HG03469 (cell line): ENCODE measurements around the gene BRINP2.

ENCODE experiments used
- ATAC-seq: cut with Tn5 transposase; IDR thresholded peaks from one replicate; pipeline ENCODE4 v1.9.1; 2021; ENCODE audit warnings: mild to moderate bottlenecking, moderate library complexity, moderate number of reproducible peaks; ENCODE audit not compliant: unreplicated experiment

The BRINP2 gene

DNA sequence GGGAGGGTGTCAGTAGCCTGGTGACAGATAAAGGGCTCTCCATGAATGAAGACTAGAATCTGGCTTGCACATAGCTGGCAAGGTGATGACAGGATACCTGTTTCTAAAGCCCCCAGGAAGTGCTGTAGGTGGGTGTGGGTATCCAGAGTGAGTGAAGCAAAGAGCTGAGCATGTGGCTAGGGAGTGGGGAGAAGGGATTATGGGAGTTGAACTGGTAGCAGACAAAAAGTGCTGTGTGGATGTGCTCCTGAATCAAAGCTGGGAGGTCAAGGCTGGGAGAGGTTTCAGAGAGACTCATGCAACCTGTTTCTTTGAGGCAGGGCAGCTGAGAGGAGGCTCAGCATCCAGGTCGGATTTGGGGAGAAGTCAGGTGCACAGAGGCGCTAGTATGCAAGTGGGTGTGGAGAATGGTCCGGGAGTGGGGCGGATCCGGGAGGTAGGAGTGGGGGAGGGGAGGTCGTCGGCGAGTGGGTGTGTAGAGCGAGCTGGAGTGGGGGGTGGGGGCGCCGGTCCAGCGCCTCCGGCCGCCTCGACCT is 6.8 kb upstream of the BRINP2 start:
- no peak for ATAC-seq

- no peak for ATAC-seq
Observed at GRCh38 chr1:177164380-177165068, 6.2 kb upstream of the BRINP2 start, which contains the start of gene ASTN1. TSS of gene ASTN1 (minus strand) at chr1:177164712. CDS start at chr1:177164676, 36 bp downstream.

DNA sequence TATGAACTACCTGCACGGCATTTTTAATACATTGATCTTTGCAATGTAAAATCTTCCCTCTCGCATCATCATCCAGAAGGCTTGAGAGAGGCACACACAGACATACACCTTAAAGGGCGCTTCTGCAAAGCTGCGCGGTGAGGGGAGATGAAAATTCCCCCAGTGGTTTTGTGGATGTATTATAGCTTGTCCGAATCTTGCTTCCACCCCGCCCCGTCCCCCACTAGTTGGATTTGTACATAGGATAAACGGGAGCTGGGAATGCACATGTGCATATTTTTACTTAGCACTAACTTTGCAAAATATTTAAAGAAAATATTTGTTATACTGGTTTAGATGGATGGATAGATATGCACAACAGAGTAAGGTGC is 5.7 kb upstream of the BRINP2 start:
- no peak for ATAC-seq

GRCh38 chr1:177171536-177172123 is 872 bp downstream of the BRINP2 start:
- ATAC-seq, result no peak

DNA sequence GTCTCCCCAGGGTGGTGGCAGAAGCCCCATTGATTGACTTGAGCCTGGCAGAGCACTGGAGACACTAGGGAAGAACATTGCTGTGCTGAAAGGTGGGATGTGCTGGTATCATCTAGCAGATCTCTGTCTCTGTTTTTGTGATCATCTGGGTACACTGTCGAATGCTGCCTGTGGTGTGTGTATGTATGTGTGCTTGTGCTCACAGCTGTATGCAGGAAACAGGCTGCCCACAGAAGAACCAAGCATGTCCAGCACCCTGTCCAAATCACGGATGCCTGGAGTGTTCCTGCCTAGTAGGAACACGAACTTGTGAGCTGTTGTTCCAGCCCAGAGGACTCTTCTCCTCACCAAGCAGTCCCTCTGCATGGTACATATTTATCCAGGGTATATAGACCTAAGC is 1.5 kb downstream of the BRINP2 start:
- no peak for ATAC-seq

- no peak for ATAC-seq
Observed at GRCh38 chr1:177172866-177173265, 2.1 kb downstream of the BRINP2 start.

- no peak for ATAC-seq
Observed at GRCh38 chr1:177173976-177174375, 3.2 kb downstream of the BRINP2 start.

- ATAC-seq, result no peak
Observed at GRCh38 chr1:177174921-177175634, 4.3 kb downstream of the BRINP2 start.

- no peak for ATAC-seq
Observed at GRCh38 chr1:177181280-177181630, 10.5 kb downstream of the BRINP2 start.

GRCh38 chr1:177181631-177182291 is 11.0 kb downstream of the BRINP2 start:
- ATAC-seq, result peak; percentile 80

- no peak for ATAC-seq
Observed at GRCh38 chr1:177183836-177184235, 13.1 kb downstream of the BRINP2 start.

GRCh38 chr1:177185209-177185608 is 14.5 kb downstream of the BRINP2 start:
- no peak for ATAC-seq

DNA sequence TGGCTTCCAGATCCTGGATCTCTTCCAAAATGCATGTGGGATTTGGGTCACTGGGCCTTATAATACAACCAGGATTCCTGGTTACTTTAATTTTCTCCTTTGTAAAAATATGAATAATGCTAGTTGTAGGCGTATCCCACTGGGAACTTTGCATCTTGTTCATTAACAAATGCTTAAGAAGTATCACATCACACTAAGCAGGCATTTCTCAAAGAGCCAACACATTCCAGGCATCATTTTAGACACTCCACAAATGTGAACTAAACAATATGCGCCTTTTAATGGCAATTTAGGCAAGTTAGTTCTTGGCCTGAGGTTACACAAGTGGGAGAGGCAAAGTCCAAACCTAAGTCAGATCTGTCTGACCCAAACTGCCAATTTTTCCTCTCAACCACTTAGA is 15.9 kb downstream of the BRINP2 start:
- ATAC-seq, result no peak

DNA sequence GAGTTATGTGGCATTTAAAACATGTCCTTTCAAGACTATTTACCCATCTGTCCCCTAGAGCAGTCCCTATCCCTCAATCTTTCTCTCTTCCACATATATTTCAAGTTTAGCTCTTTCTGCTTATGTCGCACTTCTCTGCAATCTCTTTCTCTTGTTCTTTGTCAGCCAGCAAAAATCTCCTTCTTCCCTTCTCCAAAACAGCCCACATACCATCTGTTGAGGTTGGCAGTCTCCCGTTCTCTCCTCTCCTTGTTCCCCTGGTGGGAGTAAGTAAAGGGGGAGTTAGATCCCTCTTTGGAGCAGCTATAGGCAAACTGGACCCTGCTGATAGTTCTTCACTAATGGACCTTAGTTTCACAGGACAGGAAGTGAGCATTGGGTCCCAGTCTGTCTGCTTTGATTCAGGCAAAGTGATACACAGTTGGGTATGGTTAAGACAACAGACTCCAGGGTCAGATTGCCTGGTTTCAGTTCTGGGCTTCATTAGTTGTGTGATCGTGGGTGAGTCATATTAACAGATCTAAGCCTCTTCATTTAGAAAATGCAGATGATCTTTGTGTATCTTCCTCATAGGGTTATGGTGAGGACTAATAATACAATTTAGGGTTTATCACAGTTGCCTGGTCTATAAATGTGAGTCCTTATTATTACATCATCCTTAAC is 19.7 kb downstream of the BRINP2 start:
- no peak for ATAC-seq

GRCh38 chr1:177198243-177198642 is 27.5 kb downstream of the BRINP2 start:
- ATAC-seq, result no peak

DNA sequence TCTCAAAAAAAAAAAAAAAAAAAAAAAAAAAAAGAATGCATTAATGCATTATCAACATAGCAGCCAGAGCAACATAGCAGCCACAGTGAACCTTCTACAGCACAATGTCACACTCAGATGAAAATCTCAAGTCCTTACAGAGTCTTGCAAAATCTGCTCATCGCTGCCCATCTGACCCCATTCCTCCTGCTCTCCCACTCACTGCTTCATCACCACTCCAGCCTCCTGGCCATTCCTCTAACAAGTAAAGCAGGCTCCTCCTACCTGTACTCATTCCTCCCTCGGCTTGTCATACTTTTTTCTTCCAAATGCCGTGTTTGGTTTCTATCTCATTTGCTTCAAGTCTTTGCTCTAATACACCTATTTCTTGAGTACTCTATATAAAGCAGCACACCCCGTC is 29.5 kb downstream of the BRINP2 start:
- ATAC-seq, result no peak

GRCh38 chr1:177206831-177207355 is 36.1 kb downstream of the BRINP2 start:
- ATAC-seq, result no peak

- ATAC-seq, result no peak
Observed at GRCh38 chr1:177208920-177209319, 38.2 kb downstream of the BRINP2 start.

DNA sequence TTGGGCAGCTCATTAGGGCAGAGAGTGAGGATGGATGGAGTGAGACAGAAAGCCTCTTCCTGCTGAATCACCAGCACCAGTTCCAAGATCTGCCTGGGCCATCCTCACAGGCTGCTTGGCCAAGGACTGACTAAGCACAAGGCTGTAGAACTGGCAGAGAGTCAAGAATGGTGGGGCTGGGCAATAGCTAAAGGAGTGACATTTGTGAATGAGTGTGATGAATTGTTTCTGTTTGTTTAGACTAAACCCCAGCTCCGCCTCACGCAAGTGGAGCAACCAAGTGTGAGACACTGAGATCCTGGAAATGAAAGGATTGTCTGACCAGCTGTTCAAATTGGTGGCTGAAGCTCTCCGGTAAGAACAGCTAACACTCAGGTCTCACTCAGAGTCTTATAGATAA is 38.6 kb downstream of the BRINP2 start:
- no peak for ATAC-seq

- no peak for ATAC-seq
Observed at GRCh38 chr1:177210071-177210470, 39.3 kb downstream of the BRINP2 start.

DNA sequence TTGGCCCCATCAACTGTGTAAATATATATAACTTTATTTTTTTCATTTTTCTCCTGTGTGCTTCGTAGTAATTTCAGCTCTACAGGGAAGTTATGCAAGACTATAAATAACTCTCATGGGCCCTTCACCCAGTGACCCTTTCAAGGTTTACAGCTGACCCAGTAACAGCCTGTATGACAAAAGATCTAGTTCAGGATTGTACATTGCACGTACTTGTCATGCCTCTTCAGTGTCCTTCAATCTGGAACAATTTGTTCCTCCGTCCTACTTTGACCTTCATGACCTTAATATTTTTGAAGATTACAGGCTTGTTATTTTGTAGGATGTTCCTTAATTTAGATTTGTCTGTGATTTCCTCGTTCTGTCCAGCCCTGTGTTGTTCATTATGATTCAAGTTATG is 40.5 kb downstream of the BRINP2 start:
- ATAC-seq, result no peak
